NB4 (cell line): ENCODE measurements around the gene CRTAC1.

Source experiments
- CTCF ChIP-seq: IDR thresholded peaks from one replicate; pipeline ENCODE4 v1.5.1; 2012; ENCODE audit warnings: low read depth, low read length
- POLR2A ChIP-seq: IDR thresholded peaks from 2 replicates; pipeline ENCODE4 v1.6.1; 2011; ENCODE audit warnings: mild to moderate bottlenecking; ENCODE audit not compliant: insufficient read length; ENCODE audit errors: extremely low read depth
- TF ChIP-seq, protein P1 (sequence below): IDR thresholded peaks from 2 replicates; pipeline ENCODE4 v1.6.1; 2011; ENCODE audit warnings: low read depth, low read length

DNA sequence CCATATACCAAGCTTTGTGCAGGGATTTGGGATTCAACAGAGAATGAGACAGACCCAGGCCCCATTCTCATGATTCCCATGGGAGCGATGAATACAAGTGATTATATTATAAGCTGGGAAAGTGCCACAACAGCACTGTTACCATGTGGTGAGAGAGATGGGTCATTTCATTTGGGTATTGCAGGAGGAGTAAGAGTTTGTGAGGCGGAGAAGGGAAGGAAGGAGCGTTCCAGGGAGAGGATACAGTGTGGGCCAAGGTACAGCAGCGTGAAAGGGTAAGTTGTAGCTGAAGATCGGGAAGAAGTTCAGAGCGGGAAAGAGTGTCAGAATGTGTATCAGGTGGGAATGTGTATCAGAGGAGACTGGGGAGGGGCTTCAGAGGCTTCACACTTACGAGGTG is 142.3 kb downstream of the CRTAC1 start:
- no peak for TF ChIP-seq CTCF
- no peak for TF ChIP-seq POLR2A
- TF ChIP-seq, protein P1, sequence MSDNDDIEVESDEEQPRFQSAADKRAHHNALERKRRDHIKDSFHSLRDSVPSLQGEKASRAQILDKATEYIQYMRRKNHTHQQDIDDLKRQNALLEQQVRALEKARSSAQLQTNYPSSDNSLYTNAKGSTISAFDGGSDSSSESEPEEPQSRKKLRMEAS: no peak
